Measurements from ENCODE around the gene DUSP19. TPM values are rescaled to one million over a fixed set of nuclear protein-coding genes. Genes with fewer than 3 reads are reported as not detected.
A peak's percentile ranks its signal among the peaks of the same experiment; 100 is the strongest.

DUSP19 gene
- total RNA-seq, 1 donor from 2014 or later = 1.7 TPM

DNA sequence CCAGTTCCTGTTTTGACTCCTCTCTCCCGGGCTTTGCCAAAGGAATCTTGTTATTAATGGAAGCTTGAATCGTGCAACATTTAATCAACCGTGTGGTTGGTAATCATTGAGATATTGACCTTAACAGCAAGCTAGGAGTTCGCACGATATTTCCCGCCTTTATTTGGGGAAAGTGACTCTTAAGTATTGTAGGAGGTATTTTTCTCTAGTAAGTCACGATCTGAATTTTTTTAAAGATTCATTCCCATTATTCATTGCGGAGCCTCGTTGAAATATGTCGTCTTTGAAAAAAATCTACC lies 46.4 kb downstream of the DUSP19 start:
- peaks cover 0 to 11% of the 10 kb centered on the region in 2 donors for H3K36me3 ChIP-seq
- H3K4me3 ChIP-seq = peak overlapping the region; percentile 74 to 87
- intact Hi-C loops (cut with DNase I) = loop anchor here (5.0 kb wide), 1 partner anchor 88 kb away; the partner anchor contains the start of gene NCKAP1
- DNase-seq (ENCODE audit: extremely low spot score in 2 of 2) = no peak
- H3K27me3 ChIP-seq = no peaks in the 10 kb centered on the region
- peak overlapping the region; percentile 83 for H3K27ac ChIP-seq
- H3K9me3 ChIP-seq = no peaks in the 10 kb centered on the region
- peaks cover 31% of the 10 kb centered on the region for H3K4me1 ChIP-seq
- TF ChIP-seq POLR2AphosphoS5 (IDR thresholded peaks at IDR 0.05; ENCODE audit: insufficient read depth in 1 of 2, low read depth in 1 of 2) = no peak
- TF ChIP-seq POLR2A (IDR thresholded peaks at IDR 0.05) = no peak
- TF ChIP-seq, protein P1, sequence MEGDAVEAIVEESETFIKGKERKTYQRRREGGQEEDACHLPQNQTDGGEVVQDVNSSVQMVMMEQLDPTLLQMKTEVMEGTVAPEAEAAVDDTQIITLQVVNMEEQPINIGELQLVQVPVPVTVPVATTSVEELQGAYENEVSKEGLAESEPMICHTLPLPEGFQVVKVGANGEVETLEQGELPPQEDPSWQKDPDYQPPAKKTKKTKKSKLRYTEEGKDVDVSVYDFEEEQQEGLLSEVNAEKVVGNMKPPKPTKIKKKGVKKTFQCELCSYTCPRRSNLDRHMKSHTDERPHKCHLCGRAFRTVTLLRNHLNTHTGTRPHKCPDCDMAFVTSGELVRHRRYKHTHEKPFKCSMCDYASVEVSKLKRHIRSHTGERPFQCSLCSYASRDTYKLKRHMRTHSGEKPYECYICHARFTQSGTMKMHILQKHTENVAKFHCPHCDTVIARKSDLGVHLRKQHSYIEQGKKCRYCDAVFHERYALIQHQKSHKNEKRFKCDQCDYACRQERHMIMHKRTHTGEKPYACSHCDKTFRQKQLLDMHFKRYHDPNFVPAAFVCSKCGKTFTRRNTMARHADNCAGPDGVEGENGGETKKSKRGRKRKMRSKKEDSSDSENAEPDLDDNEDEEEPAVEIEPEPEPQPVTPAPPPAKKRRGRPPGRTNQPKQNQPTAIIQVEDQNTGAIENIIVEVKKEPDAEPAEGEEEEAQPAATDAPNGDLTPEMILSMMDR (IDR thresholded peaks at IDR 0.05) = no peak

DNA sequence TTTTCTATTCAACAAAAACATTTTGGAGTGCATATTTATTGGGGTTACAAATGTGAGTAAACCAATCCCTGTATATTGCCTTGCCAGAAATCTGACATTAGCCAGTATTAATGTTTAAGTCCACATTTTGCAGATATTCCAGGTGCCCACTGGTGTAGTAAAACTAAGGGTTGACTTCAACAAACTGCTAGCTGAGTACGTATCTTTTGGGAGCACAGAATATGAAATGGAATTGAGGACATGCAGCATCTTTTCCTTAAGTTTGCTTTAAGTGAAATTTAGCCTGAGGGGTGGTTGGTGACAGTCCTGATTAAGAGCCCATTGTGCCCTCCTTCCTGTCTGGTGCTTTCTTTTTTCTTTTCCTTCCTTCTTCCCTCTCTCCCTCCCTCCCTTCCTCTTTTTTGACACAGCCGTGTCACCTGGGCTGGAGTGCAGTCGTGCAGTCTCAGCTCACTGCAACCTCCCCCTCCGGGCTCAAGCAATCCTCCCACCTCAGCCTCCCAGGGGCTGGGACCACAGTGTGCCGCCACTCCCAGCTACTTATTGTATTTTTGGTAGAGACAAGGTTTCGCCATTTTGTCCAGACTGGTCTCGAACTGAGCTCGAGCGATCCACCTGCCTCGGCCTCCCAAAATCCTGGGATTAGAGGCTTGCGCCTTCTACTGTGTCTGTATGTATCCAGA lies 47.3 kb downstream of the DUSP19 start:
- intact Hi-C loops (cut with DNase I) = no loop called here
- peak overlapping the region; percentile 74 to 87 for H3K4me3 ChIP-seq

DNA sequence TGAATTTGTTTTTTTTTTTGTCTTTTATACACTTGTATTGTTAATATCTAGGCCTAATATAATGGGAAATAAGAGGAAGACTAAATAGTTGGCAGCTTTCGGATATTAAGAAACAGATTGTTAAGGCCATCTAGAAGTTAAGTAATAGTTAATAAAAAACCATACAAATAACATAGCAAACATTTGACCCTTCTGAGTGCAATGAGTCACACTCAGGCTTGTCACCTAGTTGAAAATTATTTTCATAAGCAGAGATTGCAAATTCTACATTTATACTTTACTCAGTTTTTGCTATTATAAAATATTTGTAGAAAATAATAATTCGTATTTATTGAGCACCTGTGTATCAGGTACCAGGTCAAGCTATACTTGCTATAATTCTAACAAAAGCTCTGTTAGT lies 48.1 kb downstream of the DUSP19 start:
- Histone ChIP-seq H3K36me3 (peaks cover 0 to 11% of the 10 kb centered on the region in 2 donors), H3K27me3 (no peaks in the 10 kb centered on the region), H3K4me3 (no peak overlapping the region), H3K4me1 (peaks cover 31% of the 10 kb centered on the region), H3K9me3 (no peaks in the 10 kb centered on the region), H3K27ac (no peak overlapping the region)
- intact Hi-C loops (cut with DNase I) = no loop called here
- DNase-seq (ENCODE audit: extremely low spot score in 2 of 2) = no peak
- TF ChIP-seq POLR2AphosphoS5 (IDR thresholded peaks at IDR 0.05; ENCODE audit: insufficient read depth in 1 of 2, low read depth in 1 of 2) (no peak), POLR2A (IDR thresholded peaks at IDR 0.05) (no peak)
- TF ChIP-seq, protein P1 (IDR thresholded peaks at IDR 0.05) = no peak

More for the DNA sequence above, 47.3 kb downstream of the DUSP19 start:
- H3K36me3 ChIP-seq = peaks cover 0 to 11% of the 10 kb centered on the region in 2 donors
- TF ChIP-seq, protein P1 (IDR thresholded peaks at IDR 0.05) = no peak
- TF ChIP-seq POLR2A (IDR thresholded peaks at IDR 0.05) (no peak), POLR2AphosphoS5 (IDR thresholded peaks at IDR 0.05; ENCODE audit: insufficient read depth in 1 of 2, low read depth in 1 of 2) (no peak)
- peaks cover 31% of the 10 kb centered on the region for H3K4me1 ChIP-seq
- no peaks in the 10 kb centered on the region for H3K9me3 ChIP-seq
- no peak for DNase-seq (ENCODE audit: extremely low spot score in 2 of 2)
- no peaks in the 10 kb centered on the region for H3K27me3 ChIP-seq
- no peak overlapping the region for H3K27ac ChIP-seq

DNA sequence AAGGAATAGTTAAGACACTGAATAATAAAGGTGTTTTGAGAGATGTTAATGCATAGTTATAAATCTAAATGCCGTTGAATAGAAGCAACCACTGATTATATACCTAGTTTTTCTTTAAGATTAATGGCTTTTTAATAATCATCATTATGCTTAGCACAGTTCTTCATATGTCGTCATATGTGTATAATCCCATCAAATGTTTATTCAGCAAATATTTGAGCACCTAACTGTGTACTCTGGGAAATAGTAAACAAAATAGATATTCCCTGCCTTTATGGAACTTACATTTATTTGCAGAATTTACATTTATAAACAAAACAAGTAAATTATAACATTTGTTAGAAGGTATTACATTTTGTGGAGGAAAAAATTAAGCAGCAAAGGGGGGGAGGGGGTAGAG lies 55.5 kb downstream of the DUSP19 start:
- intact Hi-C loops (cut with DNase I) = no loop called here
- Histone ChIP-seq H3K4me1 (no peaks in the 10 kb centered on the region), H3K36me3 (peaks cover 0 to 29% of the 10 kb centered on the region in 2 donors), H3K27ac (no peak overlapping the region), H3K4me3 (no peak overlapping the region), H3K9me3 (no peaks in the 10 kb centered on the region), H3K27me3 (no peaks in the 10 kb centered on the region)
- no peak for DNase-seq (ENCODE audit: extremely low spot score in 2 of 2)
- TF ChIP-seq POLR2AphosphoS5 (IDR thresholded peaks at IDR 0.05; ENCODE audit: insufficient read depth in 1 of 2, low read depth in 1 of 2) (no peak), POLR2A (IDR thresholded peaks at IDR 0.05) (no peak)
- TF ChIP-seq, protein P1 (IDR thresholded peaks at IDR 0.05) = no peak

DNA sequence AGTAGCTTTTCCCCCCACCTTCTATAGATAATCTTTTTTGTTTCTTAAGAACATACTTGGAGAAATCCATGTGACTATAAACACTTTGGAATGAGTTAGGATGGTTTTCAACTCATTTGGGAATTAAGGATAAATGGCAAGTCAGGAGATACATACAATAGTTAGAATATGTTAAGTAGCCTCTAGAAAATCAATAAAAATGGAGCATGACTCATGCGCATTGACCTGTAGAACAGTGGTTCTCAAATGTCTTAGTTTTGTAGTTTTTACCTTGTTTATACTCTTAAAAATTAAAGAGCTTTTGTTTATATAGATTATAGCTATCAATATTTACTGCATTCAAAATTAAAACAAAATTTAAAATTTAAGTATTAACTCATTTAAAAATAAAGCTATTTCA lies 70.4 kb downstream of the DUSP19 start:
- Histone ChIP-seq H3K4me1 (no peaks in the 10 kb centered on the region), H3K27me3 (no peaks in the 10 kb centered on the region), H3K9me3 (no peaks in the 10 kb centered on the region), H3K27ac (no peak overlapping the region), H3K4me3 (no peak overlapping the region), H3K36me3 (peaks cover 0 to 4% of the 10 kb centered on the region in 2 donors)
- DNase-seq (ENCODE audit: extremely low spot score in 2 of 2) = no peak
- TF ChIP-seq POLR2A (IDR thresholded peaks at IDR 0.05) (no peak), POLR2AphosphoS5 (IDR thresholded peaks at IDR 0.05; ENCODE audit: insufficient read depth in 1 of 2, low read depth in 1 of 2) (no peak)
- TF ChIP-seq, protein P1 (IDR thresholded peaks at IDR 0.05) = no peak
- intact Hi-C loops (cut with DNase I) = no loop called here
